Fibroblast of upper back skin (primary cell): ENCODE data around the gene CCDC77.
"Not testable (repeated sequence)": the region's sequence is repeated elsewhere in the genome, so short reads cannot be mapped to it uniquely, and the experiment has no call there.

ENCODE experiments used
- DNase-seq: peaks from one replicate; pipeline ENCODE4 v3.0.0-alpha.2; 2013

The CCDC77 gene

GRCh38 chr12:401235-402028 lies at the start of gene CCDC77:
Gene CCDC77 (plus strand): TSS chr12:401644. CDS start chr12:409384, 7,740 bp downstream.
- peak; percentile 91 for DNase-seq

DNA sequence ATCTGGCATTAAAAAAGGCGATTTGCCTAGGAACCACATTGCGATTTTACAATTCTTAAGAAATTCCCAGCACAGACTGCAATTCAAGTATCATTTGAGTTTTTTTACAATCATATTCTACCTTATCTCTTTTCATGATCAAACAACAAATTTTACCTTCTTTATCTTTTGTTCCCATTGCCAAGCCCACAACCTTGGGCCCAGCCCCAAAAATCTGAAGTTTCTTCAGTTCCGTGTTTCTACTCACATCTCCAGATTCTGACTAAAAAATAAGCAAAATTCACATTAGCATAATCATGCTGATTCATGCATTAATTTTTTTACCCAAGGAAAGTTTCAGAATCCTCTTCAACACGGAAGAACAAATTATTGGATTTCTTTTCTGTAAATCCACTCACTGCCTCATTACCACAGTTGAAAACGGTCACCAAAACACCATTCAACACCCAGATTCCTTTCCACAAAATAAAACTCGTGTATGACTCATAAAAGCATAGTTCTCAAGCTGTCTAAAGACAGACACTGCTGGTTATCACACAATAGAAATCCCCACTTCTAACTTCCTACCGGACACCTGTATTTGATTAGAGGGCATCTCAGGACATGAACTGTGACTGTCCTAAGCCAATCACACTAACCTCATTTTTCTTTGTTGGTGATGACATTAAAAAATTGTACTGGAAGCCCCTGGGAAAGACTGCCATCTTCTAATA lies 45.0 kb upstream of the CCDC77 start:
- DNase-seq: peak; percentile 50

GRCh38 chr12:359091-359490 lies 42.4 kb upstream of the CCDC77 start:
- no peak for DNase-seq

DNA sequence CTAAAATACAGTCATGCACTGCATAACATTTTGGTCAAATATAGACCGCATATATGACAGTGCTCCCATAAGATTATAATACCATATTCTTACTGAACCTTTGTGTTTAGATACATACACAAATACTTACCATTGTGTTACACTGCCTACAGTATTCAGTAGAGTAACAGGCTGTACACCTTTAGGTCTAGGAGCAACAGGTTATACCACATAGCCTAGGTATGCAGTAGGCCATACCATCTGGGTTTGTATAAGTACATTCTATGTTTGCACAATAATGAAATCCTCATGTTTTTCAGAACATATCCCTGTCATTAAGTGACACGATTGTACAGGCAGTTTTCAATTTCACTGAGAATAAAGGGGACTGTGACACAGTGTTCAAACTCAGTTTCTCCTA lies 34.6 kb upstream of the CCDC77 start:
- DNase-seq: no peak

DNA sequence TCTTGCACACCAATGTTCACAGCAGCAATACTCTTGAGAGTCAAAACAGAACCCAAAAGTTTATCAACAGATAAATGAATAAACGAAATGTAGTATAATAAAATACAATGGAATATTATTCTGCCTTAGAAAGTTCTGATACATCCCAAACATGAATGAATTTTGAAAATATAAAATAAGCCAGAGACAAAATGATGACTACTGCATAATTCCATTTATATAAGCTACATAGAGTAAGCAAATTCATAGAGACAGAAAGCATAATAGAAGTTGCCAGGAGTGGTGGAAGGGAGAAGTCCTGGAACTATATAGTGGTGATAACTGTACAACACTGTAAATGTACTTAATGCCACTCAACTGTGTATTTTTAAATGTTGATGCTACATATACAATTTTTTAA lies 33.5 kb upstream of the CCDC77 start:
- DNase-seq: no peak

DNA sequence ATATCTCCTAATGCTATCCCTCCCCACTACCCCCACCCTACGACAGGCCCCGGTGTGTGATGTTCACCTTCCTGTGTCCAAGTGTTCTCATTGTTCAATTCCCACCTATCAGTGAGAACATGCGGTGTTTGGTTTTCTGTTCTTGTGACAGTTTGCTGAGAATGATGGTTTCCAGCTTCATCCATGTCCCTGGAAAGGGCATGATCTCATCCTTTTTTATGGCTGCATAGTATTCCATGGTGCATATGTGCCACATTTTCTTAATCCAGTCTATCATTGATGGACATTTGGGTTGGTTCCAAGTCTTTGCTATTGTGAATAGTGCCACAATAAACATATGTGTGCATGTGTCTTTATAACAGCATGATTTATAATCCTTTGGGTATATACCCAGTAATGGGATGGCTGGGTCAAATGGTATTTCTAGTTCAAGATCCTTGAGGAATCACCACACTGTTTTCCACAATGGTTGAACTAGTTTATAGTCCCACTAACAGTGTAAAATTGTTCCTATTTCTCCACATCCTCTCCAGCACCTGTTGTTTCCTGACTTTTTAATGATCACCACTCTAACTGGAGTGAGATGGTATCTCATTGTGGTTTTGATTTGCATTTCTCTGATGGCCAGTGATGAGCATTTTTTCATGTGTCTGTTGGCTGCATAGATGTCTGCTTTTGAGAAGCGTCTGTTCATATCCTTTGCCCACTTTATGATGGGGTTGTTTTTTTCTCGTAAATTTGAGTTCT lies 30.5 kb upstream of the CCDC77 start:
- not testable (repeated sequence) for DNase-seq

DNA sequence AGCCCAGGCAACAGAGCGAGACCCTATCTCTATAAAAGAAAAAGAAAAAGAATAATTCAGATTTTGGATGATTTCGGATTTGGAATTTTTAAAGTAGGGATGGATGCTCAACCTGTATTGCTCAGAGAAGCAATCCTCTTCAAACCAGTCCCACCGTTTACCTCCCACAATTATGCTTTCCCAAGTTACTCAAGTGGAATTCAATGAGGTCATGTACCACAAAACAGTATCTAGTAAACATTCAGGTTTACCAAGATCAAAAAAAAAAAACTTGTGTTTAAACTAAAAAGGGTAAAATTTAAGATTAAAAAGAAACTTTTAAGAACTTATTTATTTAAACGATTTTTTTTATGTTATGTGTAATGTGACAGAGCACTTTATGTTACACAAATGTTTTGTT lies 14.8 kb upstream of the CCDC77 start:
- DNase-seq: no peak

- DNase-seq: no peak
Observed at GRCh38 chr12:388012-388411, 13.4 kb upstream of the CCDC77 start.

- no peak for DNase-seq
Observed at GRCh38 chr12:388541-389141, 12.8 kb upstream of the CCDC77 start.

DNA sequence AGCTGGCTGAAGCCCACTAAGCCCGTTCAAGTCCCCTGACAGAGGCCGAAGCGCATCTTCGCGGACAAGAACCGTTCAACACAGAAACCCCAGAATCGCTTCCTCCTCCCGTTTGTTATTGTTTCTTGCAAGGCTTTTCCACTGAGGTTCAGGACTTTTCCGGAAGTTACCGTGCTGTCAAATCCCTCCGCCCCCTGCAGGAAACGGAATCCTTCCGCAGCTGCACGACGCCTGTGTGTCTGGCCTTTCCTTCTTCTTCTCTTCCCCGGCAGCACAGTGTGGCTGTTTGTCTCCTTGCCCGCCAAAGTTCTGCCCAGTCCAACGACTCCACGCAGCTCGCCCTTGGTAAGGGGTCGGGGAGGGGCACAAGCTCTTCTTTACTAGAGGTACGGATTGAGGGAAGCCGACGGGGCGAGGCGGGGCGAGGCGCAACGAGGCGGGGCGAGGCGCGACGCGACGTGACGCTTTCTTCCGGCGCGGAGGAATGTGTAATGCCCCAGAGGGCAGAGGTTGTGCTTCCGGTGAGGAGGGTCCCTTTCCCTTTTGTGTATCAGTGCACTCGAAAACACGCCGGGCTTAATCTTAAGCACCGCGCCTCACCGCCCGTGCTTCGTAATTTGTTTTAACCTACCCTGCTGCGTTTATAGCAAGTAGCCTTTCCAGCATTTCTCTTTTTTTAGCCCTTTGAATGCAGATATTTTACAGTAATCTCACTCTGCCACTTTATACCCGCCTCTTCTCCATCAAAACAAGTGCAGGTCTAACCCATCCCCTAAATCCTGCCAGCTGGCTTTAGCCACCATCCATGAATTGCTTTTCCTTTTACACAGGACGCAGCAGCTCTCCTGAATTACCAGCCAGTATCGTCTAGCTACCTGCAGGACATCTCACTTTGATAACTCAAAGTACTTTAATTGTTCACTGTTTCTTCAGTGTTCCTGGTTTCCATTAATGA lies 12.0 kb upstream of the CCDC77 start, which contains the start of gene KDM5A:
KDM5A (minus strand) TSS at position 179 of the 955 bp plus-strand sequence. CDS start 229 bp downstream, outside the sequence.
- peak; percentile 94 for DNase-seq

DNA sequence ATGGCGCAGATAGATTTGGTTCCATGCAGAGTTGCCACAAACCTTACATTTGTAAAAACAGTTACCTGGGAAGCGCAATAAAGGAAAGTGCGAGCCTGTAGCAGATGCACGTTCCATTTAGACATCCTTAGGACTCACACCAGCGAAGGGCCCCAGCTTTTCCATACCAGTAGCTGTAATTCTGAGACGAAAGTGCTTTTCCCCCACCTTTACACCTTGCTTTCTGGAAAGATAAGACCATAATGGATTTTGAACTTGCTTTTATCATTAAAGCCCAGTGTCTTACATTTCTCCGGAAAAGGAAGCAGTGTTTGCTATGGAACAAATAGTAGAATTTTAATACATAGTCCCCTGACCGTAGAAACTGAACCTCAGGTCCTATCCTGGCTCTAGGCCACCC lies 616 bp upstream of the CCDC77 start:
- DNase-seq: no peak

- peak; percentile 15 for DNase-seq
Observed at GRCh38 chr12:402029-402389, 565 bp downstream of the CCDC77 start.

GRCh38 chr12:414859-415258 lies 13.4 kb downstream of the CCDC77 start:
- no peak for DNase-seq

DNA sequence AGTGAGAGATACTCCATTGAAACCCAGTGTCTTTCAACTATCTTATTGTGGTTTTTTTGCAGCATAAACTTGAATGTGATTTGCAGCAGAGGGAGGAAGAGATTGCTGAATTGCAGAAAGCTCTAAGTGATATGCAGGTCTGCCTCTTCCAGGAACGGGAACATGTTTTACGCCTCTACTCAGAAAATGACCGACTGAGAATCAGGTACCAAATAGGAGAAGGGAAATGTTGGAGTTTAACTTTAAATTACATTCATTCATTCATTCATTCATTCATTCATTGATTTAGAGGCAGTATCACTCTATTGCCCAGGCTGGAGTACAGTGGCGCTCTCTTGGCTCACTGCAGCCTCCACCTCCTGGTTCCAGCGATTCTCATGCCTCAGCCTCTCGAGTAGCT lies 17.0 kb downstream of the CCDC77 start:
- DNase-seq: no peak

- DNase-seq: no peak
Observed at GRCh38 chr12:422526-422925, 21.1 kb downstream of the CCDC77 start.

DNA sequence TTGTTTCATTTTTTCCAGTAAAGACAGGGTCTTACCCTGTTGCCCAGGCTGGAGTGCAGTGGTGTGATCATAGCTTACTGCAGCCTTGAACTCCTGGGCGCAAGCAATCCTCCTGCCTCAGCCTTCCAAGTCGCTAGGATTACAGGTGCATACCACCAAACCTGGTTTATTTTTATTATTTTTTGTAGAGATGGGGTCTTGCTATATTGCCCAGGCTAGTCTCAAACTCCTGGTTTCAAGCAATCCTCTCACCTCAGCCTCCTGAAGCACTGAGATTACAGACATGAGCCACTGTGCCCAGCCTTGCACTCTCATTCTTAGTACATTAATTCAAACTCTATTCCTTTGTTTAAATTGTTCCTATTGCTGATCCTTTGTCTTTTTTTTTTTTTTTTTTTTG lies 34.3 kb downstream of the CCDC77 start:
- not testable (repeated sequence) for DNase-seq

DNA sequence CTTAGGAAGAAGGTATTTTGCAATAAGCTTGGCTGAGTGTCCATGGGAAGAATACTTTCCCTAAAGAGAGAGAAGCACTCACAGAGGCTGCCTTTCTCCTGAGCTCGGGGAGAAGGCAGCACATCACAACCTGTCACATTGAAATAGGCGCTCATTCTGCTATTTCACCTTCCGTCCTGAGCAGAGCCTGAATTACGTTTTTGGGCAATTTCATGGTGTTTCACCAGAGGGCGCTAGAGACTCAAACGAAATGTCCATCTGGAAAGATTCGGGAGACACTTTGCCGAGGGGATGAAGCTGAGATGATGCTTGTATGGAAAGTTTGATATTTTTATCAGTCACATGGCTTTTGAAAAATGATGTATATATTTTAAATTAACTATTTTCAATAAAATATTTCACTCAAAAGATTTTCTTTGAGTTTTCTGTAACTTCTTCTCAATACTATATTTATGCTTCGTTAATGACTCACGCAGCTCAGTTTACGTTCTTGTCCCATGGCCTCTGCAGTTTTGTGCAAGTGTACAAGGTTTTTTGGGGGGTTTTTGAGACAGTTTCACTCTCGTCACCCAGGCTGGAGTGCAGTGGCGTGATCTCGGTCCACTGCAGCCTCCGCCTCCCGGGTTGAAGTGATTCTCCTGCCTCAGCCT lies 40.9 kb downstream of the CCDC77 start:
- peak; percentile 53 for DNase-seq

- no peak for DNase-seq
Observed at GRCh38 chr12:447141-447540, 45.7 kb downstream of the CCDC77 start.

DNA sequence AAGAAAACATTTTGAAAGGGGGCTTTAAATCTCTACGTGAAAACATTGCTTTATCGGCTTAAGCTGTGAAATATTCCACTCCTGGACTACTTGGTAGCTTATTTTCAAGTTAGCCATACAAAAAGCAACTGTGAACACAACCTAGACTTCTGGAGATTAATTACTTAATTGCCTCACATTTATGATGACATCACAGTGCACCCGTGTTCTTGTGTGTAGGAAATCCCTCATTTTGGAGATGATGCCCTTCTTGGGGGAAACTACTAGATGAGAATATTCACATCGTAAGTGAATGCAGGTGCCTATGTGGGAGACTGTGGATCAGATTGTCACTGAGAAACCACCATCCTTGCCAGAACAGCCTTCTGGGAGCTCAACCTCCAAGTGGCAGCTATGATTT lies 47.8 kb downstream of the CCDC77 start:
- DNase-seq: no peak

DNA sequence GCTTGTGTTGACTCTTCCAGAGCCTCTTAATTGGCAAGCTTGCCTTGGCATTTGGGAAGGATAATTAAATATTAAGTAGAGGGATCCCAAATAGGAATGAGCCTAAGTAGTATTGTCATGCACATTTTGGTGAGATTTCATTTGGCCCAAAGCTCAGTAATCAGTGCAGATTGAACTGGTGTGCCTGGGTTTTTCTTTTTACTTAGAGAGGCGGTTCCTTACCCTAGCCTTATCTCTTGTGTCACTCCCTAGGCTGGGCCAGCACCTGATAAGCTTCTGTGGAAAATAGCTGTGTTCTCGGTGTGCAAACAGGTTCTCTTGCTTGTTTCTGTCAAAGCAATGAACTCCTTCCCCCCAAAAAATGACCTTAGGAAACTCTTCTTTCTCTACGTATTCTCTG lies 49.0 kb downstream of the CCDC77 start:
- no peak for DNase-seq

- DNase-seq: no peak
Observed at GRCh38 chr12:452667-453210, 51.3 kb downstream of the CCDC77 start.
